HG03565 (cell line): ENCODE results near the gene PSD2.

Source experiments
- ATAC-seq: cut with Tn5 transposase; IDR thresholded peaks from one replicate; pipeline ENCODE4 v1.9.1; 2021; ENCODE audit warnings: mild to moderate bottlenecking, moderate library complexity; ENCODE audit not compliant: unreplicated experiment

The PSD2 gene

DNA sequence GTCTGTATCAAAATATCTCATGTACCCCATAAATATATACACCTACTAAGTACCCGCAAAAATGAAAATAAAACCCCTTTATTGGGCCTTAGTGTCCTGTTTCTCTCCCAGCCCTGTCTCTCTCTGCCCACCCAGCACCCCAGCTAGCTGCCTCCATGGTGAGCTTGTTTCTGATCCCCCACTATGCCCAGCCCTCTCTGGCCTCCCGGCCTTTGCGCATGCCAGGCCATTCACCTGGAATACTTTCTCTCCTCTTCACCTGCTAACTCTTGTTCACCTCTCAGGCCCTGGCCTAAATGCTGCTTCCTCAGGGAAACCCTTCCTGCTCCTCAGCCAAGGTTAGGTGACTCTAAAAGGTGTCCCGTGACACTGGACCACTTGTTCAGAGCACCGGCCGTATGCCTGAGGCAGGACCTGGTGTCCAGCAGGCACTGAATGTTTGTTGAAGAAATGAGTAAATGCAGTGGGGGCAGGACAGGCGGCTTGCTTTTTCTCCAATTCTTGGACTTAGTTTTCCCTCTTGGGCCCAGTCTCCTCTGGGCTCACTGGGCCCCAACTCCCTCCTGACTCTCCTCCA, 58.5 kb downstream of the PSD2 start:
- ATAC-seq = no peak

DNA sequence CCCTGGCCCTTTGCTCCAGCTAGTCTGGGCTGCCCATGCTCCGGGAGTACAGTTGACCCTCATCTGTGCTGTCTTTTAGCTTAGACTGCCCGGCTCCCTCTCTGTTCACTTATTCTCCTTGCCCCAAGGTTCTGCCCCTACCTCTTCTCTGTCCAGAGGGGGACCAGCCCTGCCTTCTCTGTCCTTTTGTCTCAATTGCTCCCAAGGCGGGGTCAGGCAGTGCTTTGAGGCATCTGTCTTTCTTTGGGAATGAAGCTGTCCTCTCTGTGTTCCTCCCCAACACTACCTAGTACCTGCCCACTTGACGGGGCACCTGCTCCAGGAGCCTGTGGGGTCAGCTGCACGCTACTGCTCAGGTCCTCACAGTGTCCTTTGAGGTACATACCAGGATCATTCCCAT, 59.3 kb downstream of the PSD2 start:
- no peak for ATAC-seq

- ATAC-seq = no peak
These were observed 59.8 kb downstream of the PSD2 start for GRCh38 chr5:139855451-139855850.

GRCh38 chr5:139855946-139856540, 60.4 kb downstream of the PSD2 start:
- ATAC-seq = no peak

DNA sequence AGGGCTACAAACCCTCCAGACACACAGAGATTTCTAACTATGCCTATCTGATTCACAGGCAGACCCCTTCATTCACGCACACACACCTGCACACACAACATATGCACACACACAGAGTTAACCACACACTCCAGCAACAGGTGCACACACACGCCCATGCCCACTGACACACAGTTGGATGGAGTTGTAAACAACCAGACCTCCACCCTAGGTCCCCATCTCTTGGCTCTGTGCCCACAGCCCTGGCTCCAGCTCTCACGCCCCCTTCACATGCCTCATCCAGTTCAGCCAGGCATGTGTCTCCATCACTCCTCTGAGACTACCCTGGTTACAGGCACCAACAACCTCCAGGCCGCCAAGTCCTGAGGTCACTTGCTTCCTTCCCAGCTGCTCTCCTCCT, 61.1 kb downstream of the PSD2 start:
- no peak for ATAC-seq

DNA sequence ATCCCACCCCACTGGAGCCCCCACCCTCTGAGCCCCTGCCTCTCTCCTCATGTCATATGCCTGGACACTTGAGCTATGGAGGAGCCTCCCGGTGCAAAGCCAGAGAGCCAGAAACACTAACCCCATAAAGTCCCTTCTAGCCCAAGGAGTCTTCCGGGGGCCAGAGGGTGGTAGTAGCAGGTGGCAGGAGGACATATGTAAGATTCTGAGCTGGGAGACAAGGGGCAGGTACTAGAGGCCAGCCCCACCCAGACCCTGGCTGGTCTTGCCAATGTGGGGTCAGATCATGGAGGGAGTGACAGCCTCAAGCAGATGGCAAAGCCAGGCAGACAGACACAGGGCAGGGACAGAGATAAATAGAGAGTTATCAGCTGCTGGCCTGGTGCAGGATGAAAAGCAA, 63.4 kb downstream of the PSD2 start:
- no peak for ATAC-seq

GRCh38 chr5:139861021-139861888, 65.6 kb downstream of the PSD2 start:
- ATAC-seq = no peak

- no peak for ATAC-seq
These were observed 66.2 kb downstream of the PSD2 start for GRCh38 chr5:139861889-139862207.

GRCh38 chr5:139862313-139862712, 66.7 kb downstream of the PSD2 start:
- ATAC-seq = no peak

DNA sequence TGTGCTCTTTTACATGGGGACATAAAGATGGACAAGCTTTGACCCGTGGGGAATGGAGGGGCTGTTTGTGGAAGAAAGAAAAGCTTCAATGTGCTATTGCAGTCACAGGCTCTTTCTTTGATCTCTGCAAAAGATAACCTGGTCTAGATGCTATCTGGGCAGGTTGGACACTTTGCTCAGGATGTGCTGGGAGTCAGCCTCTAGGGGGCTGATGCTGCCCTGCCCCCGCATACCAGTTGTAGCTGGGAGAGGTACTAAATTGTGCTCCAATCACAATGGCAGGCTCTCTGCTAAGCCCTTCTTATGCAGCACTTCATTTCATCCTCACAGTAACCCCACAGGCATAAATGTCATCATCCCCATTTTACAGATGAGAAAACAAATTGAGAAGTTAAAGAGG, 67.2 kb downstream of the PSD2 start:
- no peak for ATAC-seq

- ATAC-seq = no peak
These were observed 67.8 kb downstream of the PSD2 start for GRCh38 chr5:139863361-139863760.

DNA sequence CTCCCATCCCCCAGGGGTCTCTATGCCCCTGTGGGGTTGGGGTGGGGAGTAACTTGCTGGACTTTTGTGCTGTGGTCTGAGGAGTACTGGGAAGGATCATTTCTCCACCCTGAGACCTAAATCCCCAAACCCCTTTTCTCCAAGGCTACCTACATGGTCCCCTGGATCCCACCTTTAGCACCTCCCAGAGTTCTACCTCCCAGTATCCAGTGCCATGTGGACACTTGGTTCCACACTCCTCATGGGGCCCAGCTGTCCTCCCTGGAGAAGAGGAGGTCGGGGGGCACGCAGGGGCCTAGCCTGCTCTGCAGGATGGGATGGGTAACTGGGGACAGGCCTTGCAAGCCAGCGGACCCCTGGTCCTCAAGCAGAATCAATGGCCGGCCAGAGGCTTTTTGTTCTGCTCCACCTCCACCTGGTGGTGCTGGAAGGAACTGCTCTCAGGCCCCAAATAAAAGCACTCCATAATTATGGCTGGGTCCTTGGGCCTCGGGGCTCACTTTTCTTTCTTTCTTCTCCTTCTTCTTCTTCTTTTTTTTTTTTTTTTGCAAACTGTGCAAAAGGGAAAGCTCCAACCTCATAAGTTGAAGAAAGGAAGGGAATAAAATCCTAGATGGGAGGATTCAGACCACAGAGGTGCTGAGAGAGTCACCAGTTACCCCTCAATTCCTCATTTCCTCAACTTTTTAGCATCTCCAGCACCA, 68.4 kb downstream of the PSD2 start:
- no peak for ATAC-seq

DNA sequence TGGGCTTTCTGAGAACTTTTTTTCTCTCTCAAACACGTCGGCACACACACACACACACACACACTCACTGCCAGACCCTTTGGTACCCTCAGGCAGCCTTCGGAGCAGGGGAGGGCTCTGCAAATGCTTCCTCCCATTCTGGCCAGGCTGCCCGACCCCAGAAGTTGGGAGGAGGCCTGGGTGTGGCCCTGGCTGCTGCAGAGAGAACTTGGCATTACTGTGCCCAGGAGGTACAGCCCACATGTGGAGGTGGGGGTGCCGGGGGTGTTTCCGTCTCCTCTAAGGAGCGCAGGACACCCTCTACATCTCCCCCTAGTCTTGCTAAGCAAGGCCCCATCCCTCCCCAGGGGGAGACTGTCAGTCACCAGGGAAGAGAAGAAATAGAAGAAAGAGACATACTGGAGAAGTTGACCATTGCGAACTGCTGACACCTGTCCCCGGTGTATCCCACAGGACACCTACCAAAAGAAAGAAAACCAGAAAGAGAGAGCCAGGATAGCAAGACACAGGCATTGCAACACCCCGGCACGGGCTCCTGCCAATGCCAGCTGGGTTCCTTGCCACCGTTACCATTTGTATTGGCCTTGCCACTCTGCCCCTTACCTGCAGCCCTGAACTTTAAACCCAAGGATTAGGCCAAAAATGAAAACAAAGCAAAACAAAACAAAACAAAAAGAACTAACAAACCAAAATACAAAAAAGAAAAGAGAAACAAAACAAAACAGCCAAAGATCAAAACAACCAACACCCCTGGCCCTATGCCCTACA, 69.3 kb downstream of the PSD2 start:
- ATAC-seq = no peak

DNA sequence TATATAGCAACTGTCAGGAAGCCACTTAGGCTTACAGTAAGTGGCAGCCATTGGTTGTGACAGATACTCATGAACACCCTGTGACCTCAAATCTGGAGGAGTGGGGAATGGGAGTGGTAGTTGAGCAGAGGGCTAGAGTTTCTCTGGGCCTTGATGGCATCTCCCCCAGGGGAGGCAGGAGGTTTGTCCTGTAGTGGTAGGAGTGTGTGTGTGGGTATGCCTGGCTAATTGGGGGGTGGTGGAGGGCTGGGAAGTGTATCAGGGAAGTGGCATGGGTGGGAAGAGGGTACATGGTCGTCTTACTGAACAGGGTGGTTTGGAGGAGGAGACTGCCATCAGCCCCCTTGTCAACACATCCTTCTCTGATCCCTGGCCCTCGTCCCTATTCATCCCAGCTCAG, 71.5 kb downstream of the PSD2 start:
- ATAC-seq = no peak

GRCh38 chr5:139867581-139867980, 72.0 kb downstream of the PSD2 start:
- no peak for ATAC-seq

DNA sequence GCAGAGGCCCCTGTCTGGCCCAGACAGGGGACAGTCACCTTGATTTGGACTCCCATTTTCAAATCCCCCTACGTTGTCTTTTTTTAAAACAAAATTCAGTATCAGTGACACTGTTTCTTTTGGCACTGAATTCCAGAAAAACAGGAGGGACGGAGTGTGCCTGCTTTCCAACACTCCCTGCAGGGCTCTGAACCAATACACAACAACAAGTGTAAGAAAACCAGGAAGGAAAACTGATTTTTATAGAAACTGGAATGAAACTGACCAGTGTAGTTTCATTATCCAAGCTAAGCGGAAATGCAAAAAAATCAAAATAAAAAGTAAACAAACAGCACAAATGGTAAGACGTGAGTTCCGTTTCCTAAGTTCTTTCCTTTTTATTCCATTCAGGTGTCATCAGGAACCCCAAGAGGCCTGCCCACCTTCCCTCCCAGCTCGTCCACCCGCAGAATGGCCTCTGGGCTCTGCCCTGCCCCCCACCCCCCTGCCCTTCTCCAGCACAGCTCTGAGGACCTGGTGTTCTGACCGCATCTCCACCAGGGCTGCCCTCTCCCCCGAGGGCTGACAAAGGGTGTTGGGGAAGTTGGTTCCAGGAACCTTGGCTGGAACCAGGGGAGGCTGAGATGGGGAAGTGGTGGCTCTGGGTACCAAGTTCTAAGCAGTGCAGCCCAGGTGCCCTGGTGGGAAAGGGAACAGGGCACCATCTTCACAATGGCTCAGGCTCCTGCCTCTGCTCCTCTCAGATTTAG, 73.6 kb downstream of the PSD2 start:
- ATAC-seq = no peak

DNA sequence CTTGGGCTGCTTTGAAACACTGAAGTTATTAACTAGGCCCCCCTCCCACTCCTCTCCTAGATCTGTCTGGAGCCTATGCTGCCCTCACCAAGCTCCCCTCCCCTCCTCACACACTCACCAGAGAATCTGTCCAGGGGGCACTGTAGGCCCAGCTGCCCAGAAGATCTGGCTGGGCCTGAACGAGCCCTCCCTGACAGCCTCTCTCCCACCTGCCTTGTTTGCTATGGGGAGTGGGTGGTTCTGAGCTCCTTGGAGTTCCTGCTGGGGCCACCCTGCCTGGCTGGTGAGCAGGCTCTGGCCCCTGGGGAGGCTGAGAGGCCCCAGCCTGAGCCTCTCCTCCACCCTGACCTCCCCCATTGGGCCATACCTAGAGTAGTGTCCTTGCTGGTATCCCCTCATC, 75.1 kb downstream of the PSD2 start:
- no peak for ATAC-seq

DNA sequence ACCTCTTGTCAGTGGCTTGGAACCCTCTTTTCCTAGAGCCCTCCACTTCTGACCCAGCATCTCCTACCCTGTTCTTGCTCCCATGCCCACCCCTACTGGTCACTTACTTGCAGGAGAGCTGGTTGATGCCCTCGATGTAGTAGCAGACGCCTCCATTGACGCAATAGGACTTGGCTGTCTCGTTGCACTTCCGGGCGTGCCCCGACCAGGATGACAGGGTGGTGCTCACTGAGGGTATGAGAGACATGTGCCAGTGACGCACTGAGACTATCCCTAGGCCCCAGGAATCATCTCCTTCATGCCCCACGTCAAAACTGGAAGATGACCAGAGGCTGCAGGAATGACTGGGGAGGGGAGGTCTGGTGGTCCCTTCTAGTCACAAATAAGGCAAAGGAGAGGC, 76.0 kb downstream of the PSD2 start:
- ATAC-seq = no peak

DNA sequence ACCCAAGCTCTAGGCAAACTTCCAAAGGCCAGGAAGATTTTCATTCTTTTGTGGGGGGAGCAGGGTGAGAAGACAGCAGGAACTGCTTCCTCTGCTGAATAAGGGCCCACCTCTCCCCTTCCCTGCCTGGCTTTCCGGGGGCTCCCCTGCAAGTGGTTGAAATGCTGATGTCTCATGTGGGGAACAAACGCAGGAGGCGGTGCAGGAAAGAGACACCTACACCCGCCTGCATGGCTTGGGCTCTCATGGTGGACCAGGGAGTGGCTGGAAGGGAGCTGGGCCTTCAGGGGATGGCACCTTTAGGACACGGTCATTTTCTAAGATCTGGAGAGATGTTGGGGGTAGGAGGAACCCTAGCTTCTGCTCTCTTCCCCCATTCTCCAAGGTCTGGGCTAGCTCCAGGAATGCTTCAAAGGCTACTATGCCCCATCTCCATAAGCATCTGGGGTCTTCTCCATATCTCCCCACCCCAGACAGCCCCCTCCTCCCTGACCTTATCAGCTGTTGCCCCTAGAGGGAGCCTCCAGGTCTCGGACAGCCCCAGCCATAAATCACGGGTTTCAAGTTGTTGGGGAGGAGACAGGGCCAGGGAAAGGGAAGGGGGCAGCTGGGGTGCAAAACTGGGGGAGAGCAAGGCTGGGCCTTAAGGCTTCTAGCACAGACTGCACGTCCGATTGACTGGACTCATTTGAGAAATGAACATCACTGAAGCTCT, 76.6 kb downstream of the PSD2 start:
- ATAC-seq = no peak
